ENCODE results near the gene IL12RB2. TPM values are rescaled to one million over a fixed set of nuclear protein-coding genes. Genes with fewer than 3 reads are reported as not detected.

The IL12RB2 gene
- total and polyA plus RNA-seq, 7 donors, result 0.13 to 9.5 (median 3.3) TPM

GRCh38 chr1:67294836-67295617, 12.6 kb upstream of the IL12RB2 start:
- Histone ChIP-seq H3K27me3 (ENCODE audit: insufficient read depth in 3 of 3, low read length in 2 of 3) (no peaks in the 10 kb centered on the region), H3K4me3 (no peak overlapping the region), H3K4me1 (no peaks in the 10 kb centered on the region), H3K27ac (no peak overlapping the region), H3K9me3 (peaks cover 3% of the 10 kb centered on the region), H3K36me3 (ENCODE audit: insufficient read depth in 1 of 2, low read depth in 1 of 2) (no peaks in the 10 kb centered on the region)
- 86 to 87% (median 86%) methylated on average over 9 of the region's 9 CpGs for WGBS, 3 donors
- DNase-seq, result no peak
- intact Hi-C loops (cut with DNase I), result no loop called here
- no peak for ATAC-seq
- no peak for TF ChIP-seq CTCF (IDR thresholded peaks at IDR 0.05)

- WGBS, 3 donors, result 38 to 50% (median 48%) methylated on average over 2 of the region's 2 CpGs
Observed at GRCh38 chr1:67298762-67299161, 8.9 kb upstream of the IL12RB2 start.

GRCh38 chr1:67299296-67299695, 8.4 kb upstream of the IL12RB2 start:
- no peaks in the 10 kb centered on the region for H3K27me3 ChIP-seq (ENCODE audit: insufficient read depth in 3 of 3, low read length in 2 of 3)
- no peak for TF ChIP-seq CTCF (IDR thresholded peaks at IDR 0.05)
- no peaks in the 10 kb centered on the region for H3K36me3 ChIP-seq (ENCODE audit: insufficient read depth in 1 of 2, low read depth in 1 of 2)
- 89 to 99% (median 93%) methylated on average over 6 to 7 of the region's 7 CpGs for WGBS, 3 donors
- H3K4me3 ChIP-seq, result no peak overlapping the region
- H3K4me1 ChIP-seq, result no peaks in the 10 kb centered on the region
- intact Hi-C loops (cut with DNase I), result no loop called here
- DNase-seq (no peak), ATAC-seq (no peak)
- no peak overlapping the region for H3K27ac ChIP-seq
- H3K9me3 ChIP-seq, result peaks cover 3% of the 10 kb centered on the region

More at GRCh38 chr1:67298762-67299161, 8.9 kb upstream of the IL12RB2 start:
- Histone ChIP-seq H3K9me3 (peaks cover 3% of the 10 kb centered on the region), H3K4me1 (no peaks in the 10 kb centered on the region), H3K36me3 (ENCODE audit: insufficient read depth in 1 of 2, low read depth in 1 of 2) (no peaks in the 10 kb centered on the region), H3K27ac (no peak overlapping the region), H3K4me3 (no peak overlapping the region), H3K27me3 (ENCODE audit: insufficient read depth in 3 of 3, low read length in 2 of 3) (no peaks in the 10 kb centered on the region)
- DNase-seq (no peak), ATAC-seq (no peak)
- no peak for TF ChIP-seq CTCF (IDR thresholded peaks at IDR 0.05)
- intact Hi-C loops (cut with DNase I), result no loop called here

- Histone ChIP-seq H3K4me1 (no peaks in the 10 kb centered on the region), H3K9me3 (no peaks in the 10 kb centered on the region), H3K4me3 (no peak overlapping the region), H3K36me3 (ENCODE audit: insufficient read depth in 1 of 2, low read depth in 1 of 2) (no peaks in the 10 kb centered on the region), H3K27me3 (ENCODE audit: insufficient read depth in 3 of 3, low read length in 2 of 3) (peaks cover 0 to 2% (median 0%) of the 10 kb centered on the region in 3 donors), H3K27ac (no peak overlapping the region)
- no peak for ATAC-seq
- intact Hi-C loops (cut with DNase I), result loop anchor here in 1 of 2 donors (10.0 kb wide), 1 partner anchor 66 kb away; no protein-coding TSS in a partner anchor
- WGBS, 3 donors, result 58 to 62% (median 61%) methylated on average over 2 of the region's 2 CpGs
- TF ChIP-seq CTCF (IDR thresholded peaks at IDR 0.05), result no peak
- no peak for DNase-seq
Observed at GRCh38 chr1:67300561-67300960, 7.1 kb upstream of the IL12RB2 start.
